GM21619 (cell line): ENCODE measurements around the gene STIP1.
A peak's percentile ranks its signal among the peaks of the same experiment; 100 is the strongest.
"Not testable (repeated sequence)": the region's sequence is repeated elsewhere in the genome, so short reads cannot be mapped to it uniquely, and the experiment has no call there.

Source experiments
- ATAC-seq: cut with Tn5 transposase; IDR thresholded peaks from one replicate; pipeline ENCODE4 v1.9.1; 2021; ENCODE audit not compliant: unreplicated experiment

Gene STIP1

GRCh38 chr11:64157631-64158394, 28.2 kb upstream of the STIP1 start:
- no peak for ATAC-seq

- ATAC-seq = no peak
Observed at GRCh38 chr11:64161037-64161436, 24.9 kb upstream of the STIP1 start.

DNA sequence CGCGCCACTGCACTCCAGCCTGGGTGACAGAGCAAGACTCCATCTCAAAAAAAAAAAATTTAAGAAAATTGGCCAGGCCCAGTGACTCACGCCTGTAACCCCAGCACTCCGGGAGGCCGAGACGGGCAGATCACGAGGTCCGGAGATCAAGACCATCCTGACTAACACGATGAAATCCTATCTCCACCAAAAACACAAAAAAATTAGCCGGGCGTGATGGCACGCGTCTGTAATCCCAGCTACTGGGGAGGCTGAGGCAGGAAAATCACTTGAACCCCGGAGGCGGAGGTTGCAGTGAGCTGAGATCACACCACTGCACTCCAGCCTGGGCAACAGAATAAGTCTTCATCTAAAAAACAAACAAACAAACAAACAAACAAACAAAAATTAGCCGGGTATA, 23.2 kb upstream of the STIP1 start:
- ATAC-seq = not testable (repeated sequence)

DNA sequence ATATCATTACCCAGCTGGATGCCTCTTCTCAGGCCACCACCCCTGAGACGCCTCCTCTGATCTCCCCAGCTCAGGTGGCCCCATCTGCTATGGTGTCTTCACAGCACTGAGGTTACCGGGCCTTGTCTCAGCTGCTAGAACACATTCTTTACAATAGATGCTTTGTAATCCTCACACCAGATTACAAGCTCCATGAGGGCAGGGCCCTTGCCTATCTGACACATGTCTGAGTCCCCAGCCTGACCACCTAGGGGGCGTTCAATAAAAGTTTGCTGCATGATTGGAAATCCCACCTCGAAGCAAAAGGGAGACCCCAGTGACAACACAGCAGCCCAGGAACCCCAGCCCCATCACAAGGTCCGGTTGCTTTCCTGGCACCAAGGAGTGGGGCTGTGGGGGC, 22.0 kb upstream of the STIP1 start:
- no peak for ATAC-seq

DNA sequence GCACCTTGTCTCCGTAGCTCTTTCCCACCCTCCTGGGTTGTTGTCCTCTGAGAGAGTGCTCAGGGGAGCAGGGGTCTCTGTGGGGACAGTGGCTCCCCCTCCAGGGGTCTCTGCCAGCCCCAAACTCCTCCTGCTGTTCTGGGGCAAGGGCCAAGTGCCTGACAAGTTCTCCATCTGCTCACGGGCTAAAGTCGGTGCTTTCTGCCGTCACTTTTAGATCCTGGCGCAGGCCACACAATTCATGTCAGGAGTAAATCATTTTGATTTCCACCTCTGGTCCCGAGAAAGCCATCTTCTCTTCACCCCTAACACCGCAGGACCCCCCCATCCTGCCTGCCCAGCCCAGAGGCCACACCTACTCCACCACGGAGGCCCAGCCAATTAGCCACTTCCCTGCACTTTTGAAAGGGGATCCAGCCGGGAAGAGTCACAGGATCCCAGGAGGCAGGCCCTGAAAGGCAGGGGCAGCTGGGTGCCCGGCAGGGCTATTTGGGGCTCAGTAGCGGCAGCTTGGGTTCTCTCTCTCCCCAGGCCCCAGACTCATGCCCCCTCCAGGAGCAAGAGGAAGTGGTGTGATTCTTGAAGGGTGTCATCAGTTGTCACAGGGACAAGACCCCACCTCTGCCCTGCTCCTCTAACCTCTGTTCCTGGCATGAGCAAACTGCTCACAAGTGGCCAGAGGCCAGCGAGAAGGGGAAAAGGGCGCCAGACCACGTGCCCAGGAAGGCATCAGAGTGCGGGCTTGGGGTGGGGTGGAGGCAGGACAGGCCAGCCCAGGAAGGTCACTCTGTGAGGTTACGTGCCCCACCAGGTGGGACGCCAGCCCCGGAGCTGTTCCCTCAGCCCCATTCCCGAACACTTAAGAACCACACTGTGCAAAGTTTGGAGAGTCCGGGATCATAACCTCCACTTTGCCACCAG, 21.3 kb upstream of the STIP1 start:
- ATAC-seq = no peak

DNA sequence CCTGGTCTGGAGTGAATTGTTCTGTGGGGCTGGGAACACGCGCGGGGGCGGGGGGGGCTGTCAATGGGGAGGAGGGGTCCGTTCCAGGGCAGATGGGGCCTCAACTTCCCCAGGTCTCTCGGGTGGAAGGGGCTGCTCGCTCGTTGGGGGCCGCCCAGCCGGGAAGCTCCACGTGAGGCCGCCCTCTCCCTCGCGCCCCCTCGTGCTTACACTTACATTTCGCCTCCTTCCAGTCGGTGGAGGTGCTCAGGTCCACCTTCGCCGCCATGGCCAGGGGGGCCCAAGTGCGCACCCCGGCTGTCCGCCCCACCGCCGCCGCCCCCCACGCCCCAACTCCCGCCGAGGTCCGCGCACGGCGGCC, 20.5 kb upstream of the STIP1 start:
- peak; percentile 13 for ATAC-seq

DNA sequence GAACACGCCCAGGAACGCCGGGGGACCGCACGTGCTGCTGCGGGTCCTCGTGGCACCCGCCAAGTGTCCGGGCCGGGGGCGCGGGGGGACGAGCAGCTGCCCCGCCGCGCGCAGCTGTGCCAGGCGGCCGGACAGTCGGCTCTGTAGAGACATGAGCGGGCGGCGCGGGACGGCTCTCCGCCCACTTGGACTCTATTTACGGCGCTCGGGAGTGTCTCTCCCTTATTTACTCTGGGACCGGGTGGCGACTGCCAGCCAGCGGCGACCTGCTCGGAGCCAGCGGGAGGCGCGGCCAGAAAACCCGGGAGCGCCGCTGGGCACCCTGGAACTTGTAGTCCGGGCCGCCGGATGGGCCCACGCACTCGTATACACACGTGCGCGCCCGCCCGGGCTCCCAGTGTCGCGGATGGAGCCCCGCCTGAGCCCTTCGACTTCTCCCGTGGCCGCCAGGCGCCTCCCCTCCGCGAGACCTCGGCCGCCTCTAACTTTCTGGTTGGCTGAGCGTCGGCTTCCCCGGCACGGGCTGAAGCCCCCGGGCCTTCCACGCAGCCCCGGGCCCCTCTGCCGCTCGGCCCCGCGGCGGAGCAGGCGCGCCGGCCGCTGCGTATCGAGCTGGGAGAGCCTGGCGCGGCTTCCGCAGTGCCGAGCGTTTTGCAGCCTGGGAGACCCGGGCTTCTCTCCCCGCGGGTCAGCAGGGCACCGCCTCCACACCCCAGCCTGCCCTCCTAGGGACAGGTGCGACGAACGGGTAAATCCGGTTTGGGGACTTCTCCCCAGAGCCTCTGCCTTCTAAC, 19.9 kb upstream of the STIP1 start, which contains the start of gene MACROD1:
Gene MACROD1, minus strand, starts transcription at position 272 of the 794 bp plus-strand sequence. Its CDS starts 119 bp downstream, at position 153.
- ATAC-seq = peak; percentile 74

DNA sequence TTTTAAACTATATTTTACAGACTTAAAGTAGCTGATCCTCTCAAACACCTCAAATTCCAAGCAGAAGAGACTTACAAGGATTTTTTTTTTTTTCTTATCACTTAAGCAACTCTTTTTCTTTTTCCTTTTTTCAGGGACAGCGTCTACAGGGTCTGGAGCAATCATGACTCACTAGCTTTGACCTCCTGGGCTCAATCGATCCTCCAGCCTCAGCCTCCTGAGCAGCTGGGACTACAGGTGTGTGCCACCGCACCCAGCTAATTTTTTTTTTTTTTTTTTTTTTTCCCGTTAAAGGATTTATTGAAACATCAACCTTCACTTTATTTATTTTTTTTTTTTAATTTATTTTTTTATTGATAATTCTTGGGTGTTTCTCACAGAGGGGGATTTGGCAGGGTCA, 15.6 kb upstream of the STIP1 start:
- ATAC-seq = no peak

- no peak for ATAC-seq
Observed at GRCh38 chr11:64173616-64174355, 12.2 kb upstream of the STIP1 start.

GRCh38 chr11:64176751-64177150, 9.2 kb upstream of the STIP1 start:
- no peak for ATAC-seq

- no peak for ATAC-seq
Observed at GRCh38 chr11:64178203-64178602, 7.8 kb upstream of the STIP1 start.

- ATAC-seq = no peak
Observed at GRCh38 chr11:64178951-64179639, 6.9 kb upstream of the STIP1 start.

GRCh38 chr11:64180891-64181290, 5.1 kb upstream of the STIP1 start:
- no peak for ATAC-seq

- no peak for ATAC-seq
Observed at GRCh38 chr11:64181506-64182411, 4.2 kb upstream of the STIP1 start.

- no peak for ATAC-seq
Observed at GRCh38 chr11:64183890-64184289, 2.1 kb upstream of the STIP1 start.

DNA sequence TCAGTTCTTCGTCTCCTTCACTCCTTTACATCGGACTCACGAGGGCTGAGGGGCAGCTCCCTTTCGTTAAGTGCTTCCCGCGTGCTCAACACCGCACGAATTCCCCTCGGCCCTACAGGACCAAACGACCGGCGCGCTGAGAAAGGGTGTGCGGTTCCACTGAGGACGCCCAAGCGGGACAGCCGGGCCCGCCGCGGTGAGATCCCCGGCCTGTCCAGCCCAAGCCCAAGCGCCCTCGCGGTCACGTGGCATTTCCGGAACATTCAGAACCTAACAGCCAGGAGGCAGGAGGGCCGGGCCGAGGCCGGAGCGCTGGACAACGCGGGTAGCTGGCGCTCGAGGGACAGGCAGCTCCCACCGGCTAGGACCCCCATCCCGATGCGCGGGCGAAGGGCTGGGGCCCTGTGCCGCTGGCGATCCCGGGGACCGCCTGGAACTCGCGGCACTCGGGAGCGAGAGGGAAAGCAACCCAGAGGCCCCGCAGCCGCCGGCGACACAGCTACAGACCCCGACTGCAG, 737 bp upstream of the STIP1 start:
- ATAC-seq = peak; percentile 16

DNA sequence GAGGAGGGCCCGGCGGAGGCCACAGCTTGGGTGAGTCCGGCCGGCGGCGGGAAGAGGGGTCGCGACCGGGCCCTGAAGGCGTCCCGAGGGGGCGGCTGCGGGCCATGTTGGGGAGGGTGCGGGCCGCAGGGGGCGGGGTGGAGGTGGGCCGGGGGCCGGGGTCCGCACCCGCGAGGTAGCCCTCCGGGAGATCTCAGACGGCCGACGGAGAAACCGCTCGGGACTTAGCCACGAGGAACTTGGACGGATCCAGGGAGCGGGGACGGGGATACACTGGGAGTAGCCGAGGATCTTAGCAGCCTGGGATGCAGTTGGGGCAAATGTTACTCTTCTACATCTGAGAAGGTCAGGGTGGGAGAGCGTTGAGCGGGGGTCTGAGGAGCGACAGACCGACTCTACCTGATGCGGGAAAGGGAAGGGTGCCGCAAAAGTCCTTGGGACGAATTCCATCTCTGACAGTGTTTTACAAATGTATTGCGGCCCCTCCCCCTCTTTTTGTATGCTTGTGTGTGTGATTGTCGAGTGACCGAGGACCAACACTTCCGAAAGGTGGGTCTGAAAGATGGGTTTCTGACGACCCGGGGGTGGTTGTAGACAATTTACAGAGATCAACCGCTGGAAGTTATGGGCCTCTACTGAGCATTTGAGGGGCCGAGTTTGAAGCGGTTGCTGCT, 658 bp downstream of the STIP1 start:
- ATAC-seq = no peak

DNA sequence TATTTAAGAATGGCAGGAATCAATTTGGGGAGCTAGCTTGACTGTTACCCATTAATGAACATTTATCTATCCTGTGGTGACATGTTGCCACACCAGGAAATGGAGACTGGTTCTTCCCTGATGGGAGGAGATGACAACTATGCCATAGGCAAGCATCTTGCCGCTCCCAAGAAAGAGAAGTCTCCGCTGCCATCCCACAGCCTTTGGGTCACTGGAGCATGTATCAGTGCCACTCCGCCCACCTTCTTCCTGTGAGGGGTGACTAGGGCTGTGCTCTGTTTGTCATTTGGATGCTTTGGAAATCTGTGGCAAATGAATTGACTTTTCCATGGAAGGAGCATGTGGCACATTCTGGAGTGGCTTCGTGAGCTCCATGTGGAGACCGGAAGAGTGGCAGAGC, 6.5 kb downstream of the STIP1 start:
- no peak for ATAC-seq
